Skin of body (tissue), 2 donors: ENCODE results near the gene NOTCH1. TPM values are rescaled to one million over a fixed set of nuclear protein-coding genes. Genes with fewer than 3 reads are reported as not detected.
A peak's percentile ranks its signal among the peaks of the same experiment; 100 is the strongest.
"Not testable (repeated sequence)": the region's sequence is repeated elsewhere in the genome, so short reads cannot be mapped to it uniquely, and the experiment has no call there.

Experiments
- DNase-seq: peaks from one replicate; lab custom pipeline; 2025; lab: John Stamatoyannopoulos, UW
- total RNA-seq: library from RNA; depleted of rRNA; stranded (reverse); fragments of >200 nt; gene quantifications from one replicate; pipeline ENCODE4 v1.2.3, GENCODE V29; 2014

The NOTCH1 gene
- total RNA-seq: 47.7 TPM

DNA sequence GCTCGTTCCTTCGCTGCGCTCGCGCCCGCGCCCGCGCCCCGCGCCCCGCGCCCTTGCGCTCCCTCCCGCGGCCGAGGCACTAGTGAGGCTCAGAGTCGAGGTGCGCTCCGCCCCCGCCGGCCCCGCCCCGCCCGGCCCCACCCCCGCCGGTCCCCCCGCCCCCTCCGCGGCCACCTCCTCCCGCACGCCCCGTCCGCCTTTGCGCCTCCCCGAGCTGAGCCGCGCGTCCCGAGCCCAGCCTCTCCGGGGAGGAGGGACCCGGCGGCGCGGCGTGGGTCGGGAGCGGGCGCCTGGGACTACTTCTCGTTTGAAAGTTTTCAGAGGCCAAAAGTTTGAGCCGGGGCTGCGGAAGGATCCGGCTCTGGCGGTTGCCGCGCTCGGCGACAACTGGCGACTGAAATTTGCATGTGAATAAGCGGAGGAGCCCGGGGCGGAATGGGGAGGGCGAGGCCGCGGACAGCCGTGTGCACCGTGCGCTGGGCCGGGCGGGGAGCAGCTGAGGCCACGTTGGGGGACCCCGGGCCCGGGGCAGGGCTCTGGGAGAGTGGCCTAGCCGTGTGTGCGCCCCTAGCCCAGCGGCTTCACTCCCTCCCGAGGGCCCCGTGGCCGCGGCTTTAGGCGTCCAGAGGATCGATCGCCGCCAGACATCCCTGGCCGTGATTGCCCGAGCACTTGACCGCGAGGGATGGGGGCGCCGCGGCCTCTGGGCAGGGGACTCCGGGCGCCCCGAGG is at the start of gene NOTCH1:
Gene NOTCH1 (minus strand): TSS at position 84 of the 732 bp plus-strand sequence. CDS start 262 bp downstream, outside the sequence.
- DNase-seq: peak; percentile 89

DNA sequence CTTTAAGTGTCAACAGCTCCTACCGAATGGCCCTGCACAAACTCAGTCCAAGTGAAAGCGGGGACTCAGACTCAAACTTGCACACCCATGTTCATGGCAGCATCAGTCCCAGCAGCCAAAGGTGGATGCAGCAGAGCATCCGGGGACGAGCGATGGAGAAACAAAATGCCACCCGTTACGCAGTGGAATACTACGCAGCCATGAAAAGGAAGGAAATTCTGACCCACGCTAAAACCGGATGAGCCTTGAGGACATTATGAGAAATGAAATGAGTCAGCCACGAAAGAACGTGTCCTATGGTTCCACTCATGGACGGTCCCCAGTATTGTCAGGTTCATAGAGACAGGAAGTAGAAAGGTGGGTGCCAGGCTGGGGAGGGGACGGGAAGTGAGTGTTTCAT is 48.6 kb upstream of the NOTCH1 start:
- no peak for DNase-seq

DNA sequence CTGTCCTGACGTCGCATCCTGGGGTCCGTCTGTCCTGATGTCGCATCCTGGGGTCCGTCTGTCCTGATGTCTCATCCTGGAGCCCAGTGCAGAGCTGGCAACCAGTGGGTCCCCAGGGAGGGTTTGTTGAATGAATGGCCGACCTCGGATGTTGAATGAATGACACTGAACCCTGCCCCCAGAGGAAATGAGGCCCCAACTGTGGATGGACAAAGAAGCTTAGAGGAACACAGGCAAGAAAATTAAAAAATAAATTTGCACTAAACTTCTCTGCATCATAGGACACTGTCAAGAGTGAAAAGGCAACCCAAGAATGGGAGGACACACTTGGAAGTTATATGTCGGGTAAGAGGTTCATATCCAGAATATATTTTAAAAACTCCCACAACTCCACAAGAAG is 47.7 kb upstream of the NOTCH1 start:
- DNase-seq: no peak

DNA sequence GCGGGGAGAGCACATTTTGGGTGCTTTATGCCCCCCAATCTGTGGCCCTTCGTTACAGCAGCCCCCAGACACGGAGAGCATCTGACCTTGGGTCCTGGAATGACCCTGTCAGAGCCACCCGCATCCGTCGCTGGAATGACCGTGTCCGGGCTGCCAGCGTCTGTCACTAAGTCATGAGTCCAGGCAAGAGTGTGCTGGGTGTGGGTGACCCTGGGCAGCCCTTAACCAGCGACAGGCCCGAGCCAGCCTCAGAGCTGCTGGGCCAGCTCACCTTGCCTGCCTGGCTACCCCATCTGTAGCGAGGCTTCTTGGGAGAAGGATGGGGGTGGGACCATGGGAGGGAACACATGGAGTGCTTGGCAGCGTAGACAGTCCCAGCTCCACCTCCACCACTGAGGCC is 46.8 kb upstream of the NOTCH1 start:
- no peak for DNase-seq

DNA sequence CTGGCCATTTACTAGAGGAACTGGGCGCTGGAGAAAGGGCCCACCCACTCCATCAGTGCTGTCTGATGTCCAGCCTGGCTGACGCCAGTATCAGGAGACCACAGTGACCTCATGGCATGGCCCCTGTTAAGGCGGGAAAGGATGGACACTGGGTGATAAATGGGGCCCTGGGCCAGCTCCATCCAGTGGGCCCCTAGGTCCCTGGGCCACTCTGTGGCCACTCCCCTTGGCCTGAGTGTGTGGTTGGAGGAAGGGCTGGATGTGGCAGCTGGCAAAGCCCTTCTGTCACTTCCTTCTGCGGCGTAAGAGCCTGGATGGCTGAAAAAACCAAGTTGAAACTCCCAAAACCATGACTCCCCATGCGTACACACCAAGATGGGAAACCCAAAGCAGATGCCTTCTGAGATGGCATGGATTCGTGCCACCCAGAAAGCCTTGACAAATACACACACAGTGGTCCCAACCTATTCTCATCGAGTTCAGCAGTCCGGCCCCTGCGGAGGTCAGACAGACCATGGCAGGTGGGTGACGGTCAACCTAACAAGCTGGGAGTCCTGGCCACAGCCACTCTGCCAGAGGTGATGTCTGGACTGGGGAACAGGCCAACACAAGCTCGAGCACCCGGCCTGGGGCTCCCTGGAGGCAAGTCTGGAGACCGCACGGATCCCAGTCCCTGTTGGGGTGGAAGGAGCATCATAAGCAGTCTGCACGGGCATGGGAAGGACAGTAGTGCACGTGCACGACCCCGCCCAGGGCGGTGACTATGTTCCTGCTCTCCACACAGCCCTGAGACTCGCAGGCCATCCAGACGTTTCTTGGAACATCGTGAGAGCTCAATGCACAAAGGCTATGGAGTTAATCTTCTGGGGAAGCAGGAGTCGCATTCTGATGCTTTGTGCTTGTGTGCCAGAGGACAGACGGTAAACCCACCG is 45.2 kb upstream of the NOTCH1 start:
- DNase-seq: no peak

DNA sequence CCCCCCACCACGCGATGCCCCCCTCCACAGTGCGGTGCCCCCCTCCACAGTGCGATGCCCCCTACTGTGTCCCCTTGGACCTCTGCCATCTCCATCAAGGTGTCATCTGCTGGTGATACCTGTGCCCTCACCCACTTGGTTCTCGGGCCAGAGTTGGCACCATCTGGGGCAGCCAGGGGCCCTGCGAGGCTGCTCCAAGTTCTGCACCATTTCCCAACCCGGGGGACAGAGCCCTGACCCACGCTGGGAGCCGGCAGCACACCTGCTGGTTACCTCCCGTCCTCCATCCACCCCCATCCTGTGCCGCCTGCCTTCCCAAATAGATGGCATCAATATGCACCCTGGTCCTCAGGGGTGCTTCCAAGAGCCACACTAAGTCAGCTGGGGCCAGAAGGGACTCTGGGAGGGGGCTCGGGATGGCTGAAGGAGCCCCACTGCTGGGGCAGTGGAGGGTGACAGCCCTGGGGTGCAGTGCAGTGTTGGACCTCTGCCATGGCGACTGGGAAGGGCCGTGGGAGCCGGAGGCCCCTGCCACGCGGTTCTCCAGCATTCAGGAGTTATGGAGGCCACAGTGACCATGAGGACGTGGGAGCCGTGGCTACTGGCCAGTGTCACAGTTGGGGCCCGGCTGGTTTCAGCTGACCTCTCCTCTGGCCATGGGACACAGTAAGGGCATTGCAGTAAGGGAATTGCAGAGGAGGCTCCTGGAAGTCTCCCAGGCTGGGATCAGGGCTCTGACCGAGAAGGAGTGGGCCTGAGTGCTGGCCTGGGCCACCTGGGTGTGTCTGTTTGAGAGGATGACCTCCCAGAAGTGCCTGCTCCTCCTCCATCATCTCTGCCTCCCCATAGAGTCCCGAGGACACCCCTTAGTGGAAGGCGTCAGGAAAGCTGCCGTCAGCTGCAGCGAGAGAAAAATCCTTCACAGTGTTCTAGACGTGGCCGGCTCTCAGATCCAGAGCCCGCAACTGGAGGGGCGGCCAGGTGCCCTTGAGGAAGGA is 44.2 kb upstream of the NOTCH1 start:
- no peak for DNase-seq

DNA sequence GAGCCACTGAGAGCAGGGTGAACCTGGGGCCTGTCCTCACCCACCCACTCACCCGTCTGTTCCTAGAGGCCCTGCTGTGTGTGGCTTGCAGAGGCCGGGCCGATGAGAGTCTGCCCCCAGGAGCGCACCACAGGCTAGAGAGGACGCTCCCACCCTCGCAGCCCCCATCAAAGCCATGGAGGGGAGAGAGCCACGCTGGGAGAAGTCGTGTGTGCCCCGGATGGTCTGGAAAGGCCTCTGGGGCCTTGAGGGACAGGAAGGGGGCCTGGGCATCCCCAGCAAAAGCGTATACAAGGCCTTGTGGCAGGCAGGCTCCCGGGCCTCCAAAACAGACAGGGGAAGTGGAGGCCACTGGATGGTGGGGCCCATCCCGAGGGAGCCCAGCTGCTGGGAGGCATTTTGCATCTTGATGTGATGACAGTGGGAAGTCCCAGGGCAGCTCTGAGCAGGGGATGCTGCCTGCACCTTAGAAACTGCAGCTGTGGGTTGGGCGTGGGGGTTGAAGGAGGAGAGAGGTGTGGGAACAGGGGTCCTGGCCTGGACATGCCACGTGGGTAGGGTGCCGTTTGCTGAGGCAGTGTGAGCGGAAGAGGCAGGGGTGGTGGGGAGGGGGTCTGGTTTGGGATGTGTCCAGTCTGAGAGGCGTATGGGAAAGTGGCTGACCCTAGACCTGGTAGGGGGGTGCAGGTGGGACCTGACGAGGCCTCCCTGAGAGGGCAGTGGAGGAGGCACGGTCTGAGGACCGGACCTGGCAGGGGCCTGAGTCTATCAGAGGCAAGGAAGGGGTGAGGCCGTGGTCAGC is 43.0 kb upstream of the NOTCH1 start:
- DNase-seq: no peak

DNA sequence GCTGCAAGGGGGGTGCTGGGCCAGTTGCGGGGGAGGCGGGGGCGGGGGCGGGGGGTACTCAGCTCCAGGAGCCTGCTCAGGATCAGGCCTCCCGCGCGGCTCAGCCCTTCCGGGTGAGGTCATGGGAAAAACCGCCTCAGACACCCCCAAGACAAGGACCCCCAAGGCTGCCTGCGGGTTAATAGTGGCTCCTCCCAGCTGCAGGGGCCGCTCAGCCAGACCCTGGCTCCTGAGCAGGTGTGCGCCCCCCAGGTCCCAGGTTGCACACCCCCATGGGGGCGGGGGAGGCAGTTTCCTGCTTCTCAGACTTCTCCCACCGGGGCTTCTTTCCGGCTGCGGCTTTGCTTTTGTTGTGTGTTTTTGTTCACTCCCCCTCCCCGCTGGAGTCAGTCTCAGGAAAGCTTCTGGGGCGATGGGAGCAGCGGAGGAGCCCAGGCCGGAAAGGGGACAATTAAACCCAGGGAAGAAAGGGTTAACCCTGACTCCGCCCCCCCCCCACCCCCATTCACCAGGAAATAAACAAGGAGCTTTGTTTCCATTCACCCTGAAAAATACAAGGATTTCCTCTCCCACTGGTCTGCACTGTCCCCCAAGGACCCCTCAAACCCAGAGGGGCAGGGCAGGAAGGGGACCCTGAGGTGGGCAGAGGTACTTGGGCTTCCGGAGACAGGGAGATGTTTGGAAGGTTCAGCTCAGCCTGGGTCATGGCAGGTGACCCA is 42.3 kb upstream of the NOTCH1 start:
- no peak for DNase-seq

DNA sequence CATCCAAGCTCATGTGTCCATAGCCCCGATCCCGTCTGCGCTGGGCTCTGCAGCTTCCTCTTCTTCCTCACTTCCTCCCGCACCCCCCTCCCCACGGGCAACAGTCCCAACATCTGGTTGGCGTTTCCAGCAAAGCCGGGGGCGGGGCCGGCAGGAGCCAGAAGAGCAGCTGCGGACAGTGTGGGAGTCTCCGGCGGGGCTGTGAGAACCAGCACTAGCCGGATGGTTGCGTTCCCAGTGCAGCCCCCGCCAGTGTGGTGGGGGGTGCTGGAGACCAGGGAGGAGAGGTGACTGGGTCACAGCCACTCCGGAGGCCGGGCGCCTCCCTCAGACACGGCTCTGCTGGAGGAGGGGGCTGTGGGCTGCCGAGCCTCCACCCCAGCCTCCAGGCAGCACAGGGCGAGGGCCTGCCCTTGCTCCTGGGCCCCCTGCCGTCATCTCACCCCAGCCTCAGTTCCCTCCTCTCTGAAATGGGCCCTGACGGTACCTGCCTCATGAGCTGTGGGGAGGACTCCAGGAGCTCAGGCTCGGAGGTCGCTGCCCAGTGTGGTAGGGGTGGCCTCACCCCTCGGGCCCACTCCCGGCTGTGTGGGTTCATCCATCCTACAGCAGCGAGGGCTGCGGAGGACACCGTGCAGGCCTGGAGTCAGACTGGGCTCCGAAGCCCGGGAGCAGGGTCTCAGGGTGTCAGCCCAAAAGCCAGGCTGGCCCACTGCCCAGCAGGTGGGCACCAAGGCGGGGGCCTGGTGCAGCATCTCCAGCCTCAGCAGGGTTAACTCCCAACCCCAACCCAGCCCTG is 41.5 kb upstream of the NOTCH1 start:
- peak; percentile 67 for DNase-seq

DNA sequence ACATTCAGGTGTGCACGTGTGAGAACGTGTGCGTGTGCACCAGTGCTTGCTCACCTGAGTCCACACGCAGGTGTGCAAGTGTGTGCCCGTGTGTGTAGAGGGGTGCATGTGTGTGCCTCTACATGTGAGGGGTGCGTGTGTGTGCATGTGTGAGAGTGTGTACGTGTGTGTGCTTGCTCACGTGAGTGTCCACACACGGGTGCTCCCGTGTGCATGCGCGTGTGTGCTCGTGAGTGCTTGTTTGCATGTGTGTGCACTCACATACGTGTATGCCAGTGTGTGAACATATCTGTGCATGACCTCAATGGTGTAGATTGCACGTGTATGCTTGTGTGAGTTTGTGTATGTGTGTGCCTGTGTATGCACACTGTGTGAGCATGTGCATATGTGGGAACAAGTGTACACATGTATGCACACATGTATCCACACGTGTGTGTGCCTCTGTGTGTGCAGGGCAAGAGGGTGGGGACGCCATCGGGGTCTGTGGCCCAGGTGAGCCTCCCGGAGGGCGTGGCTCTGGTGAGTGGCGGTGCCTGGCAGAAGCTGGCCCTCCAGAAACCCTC is 40.6 kb upstream of the NOTCH1 start:
- no peak for DNase-seq

DNA sequence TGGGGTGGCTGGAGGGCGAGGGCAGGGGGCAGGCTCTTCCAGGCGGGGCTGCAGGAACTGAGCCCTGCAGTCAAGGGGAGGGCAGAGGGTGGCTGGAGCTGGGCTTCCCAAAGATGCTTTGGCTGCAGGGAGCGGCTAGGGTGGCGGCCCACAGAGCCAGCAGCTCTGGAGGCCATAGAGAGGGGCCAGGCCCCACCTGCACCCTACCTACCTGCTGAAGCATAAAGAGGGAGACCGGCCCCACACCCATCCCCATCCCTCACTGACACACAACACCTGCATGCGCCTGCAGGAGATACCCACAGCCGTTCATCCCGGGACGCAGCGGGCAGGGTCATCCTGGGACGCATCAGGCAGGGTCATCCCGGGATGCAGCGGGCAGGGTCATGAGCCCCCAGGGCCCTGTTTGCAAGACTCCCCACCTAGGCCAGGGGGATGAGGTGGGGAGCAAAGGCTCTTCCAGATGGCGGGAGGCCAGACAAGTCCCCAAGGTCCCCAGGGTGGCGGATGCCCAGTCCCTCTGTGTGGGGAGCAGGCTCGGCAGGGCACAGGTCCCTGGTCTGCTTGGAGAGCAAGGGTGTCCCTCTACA is 39.8 kb upstream of the NOTCH1 start:
- no peak for DNase-seq

DNA sequence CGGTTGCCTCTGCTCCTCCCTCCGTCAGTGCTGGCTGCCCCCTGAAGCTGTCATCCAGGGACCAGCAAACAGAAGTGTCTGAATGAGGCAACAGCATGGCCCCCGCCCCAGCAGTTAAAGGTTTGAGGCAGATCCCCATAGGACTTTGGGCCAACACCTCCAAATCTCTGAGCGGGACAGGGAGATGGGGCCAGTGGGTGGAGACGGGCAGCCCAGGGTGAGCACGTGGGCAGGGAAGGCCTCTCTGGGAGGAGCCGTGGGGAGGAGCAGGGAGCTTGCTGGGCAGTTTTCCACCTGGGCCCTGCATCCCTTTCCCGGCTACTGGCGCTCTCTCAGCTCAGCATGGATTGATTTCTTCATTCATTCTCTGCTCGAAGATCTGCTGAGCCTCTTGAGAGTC is 39.1 kb upstream of the NOTCH1 start:
- no peak for DNase-seq

DNA sequence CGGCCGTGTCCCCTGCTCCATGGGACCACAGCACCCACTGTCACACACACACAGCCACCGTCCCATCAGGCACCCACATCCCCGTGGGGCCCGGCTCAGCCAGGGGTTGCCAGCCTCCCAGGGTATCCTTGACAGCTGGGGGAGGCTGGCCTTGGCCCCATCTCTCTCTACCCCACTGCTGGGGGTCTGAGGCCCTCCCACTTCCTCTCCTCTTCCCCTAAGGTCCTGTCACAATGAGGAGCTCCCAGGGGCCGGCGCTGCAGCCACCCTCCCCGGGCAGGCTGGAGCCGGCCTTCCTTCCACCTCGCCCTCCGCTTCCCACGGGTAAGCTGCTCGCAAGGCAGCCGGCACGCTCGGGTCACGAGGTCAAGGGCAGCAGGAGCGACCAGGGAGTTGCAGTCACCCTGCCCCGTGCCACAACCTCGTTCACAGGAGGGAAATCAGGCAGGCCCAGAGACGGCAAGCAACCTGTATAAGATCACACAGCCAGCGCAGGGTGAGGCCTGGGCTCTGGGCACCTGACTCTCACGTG is 38.6 kb upstream of the NOTCH1 start:
- DNase-seq: no peak

DNA sequence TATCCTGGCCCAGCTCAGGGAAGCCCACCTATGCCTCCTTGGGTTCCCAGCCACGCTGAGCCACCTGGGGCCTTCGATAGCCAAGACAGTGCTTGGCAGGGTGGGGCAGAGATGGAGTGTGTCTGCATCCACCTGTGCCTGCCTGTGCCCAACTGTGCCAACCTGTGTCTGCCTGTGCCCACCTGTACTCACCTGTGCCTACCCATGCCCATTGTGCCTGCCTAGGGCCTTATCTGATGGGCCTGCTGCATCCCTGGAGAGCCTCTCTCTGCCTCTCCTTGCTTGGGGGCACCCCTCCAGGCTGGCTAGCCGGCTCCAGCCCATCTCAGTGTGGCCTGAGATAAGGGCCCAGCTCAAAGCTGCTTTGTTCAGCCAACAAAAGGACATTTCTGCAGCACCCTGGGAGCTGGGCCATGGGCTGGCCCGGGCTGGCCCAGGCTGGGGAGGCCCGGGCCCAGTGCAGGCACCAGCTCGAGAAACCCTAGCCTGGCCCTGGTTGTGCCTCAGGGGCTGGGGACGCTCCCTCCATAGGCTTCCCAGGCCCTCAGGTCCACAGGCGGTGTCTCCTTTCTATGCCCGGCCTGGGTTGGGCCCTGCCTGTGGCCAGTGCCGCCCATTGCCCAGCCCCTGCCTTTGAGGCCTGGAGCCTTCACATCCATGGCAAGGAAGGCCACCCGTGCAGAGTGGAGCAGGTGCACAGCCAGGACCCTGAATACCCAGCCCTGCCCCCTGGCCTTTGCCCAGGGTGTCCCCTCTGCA is 37.3 kb upstream of the NOTCH1 start:
- no peak for DNase-seq

DNA sequence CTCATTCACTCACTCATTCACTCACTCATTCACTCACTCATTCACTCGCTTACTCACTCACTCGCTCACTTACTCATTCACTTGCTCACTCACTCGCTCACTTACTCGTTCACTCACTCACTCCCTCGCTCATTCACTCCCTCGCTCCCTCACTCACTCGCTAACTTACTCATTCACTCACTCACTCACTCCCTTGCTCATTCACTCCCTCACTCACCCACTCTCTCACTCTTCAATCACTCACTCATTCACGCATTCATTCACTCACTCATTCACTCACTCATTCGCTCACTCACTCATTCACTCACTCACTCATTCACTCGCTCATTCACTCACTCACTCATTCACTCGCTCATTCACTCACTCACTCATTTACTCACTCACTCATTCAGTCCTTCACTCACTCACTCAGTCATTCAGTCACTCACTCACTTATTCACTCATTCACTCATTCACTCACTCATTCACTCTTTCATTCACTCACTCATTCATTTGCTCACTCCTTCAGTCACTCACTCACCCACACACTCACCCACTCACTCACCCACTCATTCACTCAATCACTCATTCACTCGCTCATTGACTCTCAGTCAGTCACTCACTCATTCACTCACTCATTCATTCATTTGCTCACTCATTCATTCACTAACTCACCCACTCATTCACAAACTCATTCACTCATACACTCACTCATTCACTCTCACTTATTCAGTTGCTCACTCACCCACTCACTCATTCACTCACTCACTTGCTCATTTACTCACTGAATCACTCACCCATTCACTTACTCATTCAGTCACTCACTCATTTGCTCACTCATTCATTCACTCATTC is 36.0 kb upstream of the NOTCH1 start:
- DNase-seq: no peak

DNA sequence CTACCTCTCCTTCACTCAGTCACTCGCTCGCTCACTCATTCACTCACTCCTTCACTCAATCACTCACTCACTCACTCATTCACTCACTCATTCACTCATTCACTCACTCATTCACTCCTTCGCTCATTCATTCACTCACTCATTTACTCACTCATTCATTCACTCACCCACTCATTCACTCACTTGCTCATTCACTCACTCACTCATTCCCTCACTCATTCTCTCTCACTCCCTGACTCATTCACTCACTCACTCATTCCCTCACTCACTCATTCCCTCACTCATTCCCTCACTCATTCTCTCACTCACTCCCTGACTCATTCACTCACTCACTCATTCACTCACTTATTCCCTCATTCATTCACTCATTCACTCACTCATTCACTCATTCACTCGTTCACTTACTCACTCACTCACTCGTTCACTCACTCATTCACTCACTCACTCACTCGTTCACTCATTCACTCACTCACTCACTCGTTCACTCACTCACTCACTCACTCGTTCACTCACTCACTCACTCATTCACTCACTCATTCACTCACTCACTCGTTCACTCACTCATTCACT is 33.9 kb upstream of the NOTCH1 start:
- DNase-seq: not testable (repeated sequence)
